ENCODE results near the gene FOSL1.

FOSL1 gene

GRCh38 chr11:65906602-65907001 is 6.4 kb upstream of the FOSL1 start:
- TF ChIP-seq CTCF (conservative IDR thresholded peaks at IDR 0.05; ENCODE audit: low read depth, low read length): no peak
- Histone ChIP-seq H3K36me3 (ENCODE audit: insufficient read depth) (no peaks in the 10 kb centered on the region), H3K4me1 (ENCODE audit: low read depth, poor library complexity, severe bottlenecking) (peaks cover 45% of the 10 kb centered on the region), H3K27me3 (ENCODE audit: insufficient read depth, low read depth) (no peaks in the 10 kb centered on the region), H3K4me3 (IDR thresholded peaks at IDR 0.05; ENCODE audit: insufficient read depth, low read depth, low read length) (no peak overlapping the region), H2AFZ (ENCODE audit: low read depth) (no peak overlapping the region), H3K27ac (no peak overlapping the region), H3K79me2 (ENCODE audit: insufficient read depth, low read depth) (no peaks in the 10 kb centered on the region), H4K20me1 (ENCODE audit: insufficient read depth) (no peaks in the 10 kb centered on the region), H3K9ac (no peak overlapping the region), H3K4me2 (no peak overlapping the region)

GRCh38 chr11:65903715-65904114 is 3.5 kb upstream of the FOSL1 start:
- Histone ChIP-seq H3K4me3 (IDR thresholded peaks at IDR 0.05; ENCODE audit: insufficient read depth, low read depth, low read length) (no peak overlapping the region), H2AFZ (ENCODE audit: low read depth) (peak overlapping the region; percentile 68; the same call in 1 of the 2 replicates), H4K20me1 (ENCODE audit: insufficient read depth) (no peaks in the 10 kb centered on the region), H3K79me2 (ENCODE audit: insufficient read depth, low read depth) (no peaks in the 10 kb centered on the region), H3K27ac (peak overlapping the region; percentile 81; the same call in 1 of the 2 replicates), H3K9ac (no peak overlapping the region), H3K27me3 (ENCODE audit: insufficient read depth, low read depth) (no peaks in the 10 kb centered on the region), H3K4me2 (peak overlapping the region; percentile 93; the same call in 1 of the 2 replicates), H3K4me1 (ENCODE audit: low read depth, poor library complexity, severe bottlenecking) (peaks cover 42% of the 10 kb centered on the region), H3K36me3 (ENCODE audit: insufficient read depth) (no peaks in the 10 kb centered on the region)
- no peak for TF ChIP-seq CTCF (conservative IDR thresholded peaks at IDR 0.05; ENCODE audit: low read depth, low read length)

- peak overlapping the region; percentile 36; the same call in 1 of the 2 replicates for H3K9ac ChIP-seq
- H3K27me3 ChIP-seq (ENCODE audit: insufficient read depth, low read depth): no peaks in the 10 kb centered on the region
- no peak for TF ChIP-seq CTCF (conservative IDR thresholded peaks at IDR 0.05; ENCODE audit: low read depth, low read length)
- H4K20me1 ChIP-seq (ENCODE audit: insufficient read depth): no peaks in the 10 kb centered on the region
- peaks cover 40% of the 10 kb centered on the region for H3K4me1 ChIP-seq (ENCODE audit: low read depth, poor library complexity, severe bottlenecking)
- H2AFZ ChIP-seq (ENCODE audit: low read depth): peak overlapping the region; percentile 68
- H3K4me3 ChIP-seq (IDR thresholded peaks at IDR 0.05; ENCODE audit: insufficient read depth, low read depth, low read length): no peak overlapping the region
- no peaks in the 10 kb centered on the region for H3K79me2 ChIP-seq (ENCODE audit: insufficient read depth, low read depth)
- peak overlapping the region; percentile 81 for H3K27ac ChIP-seq
- no peaks in the 10 kb centered on the region for H3K36me3 ChIP-seq (ENCODE audit: insufficient read depth)
- H3K4me2 ChIP-seq: peak overlapping the region; percentile 93; the same call in 1 of the 2 replicates
Measured at GRCh38 chr11:65903068-65903481, 2.9 kb upstream of the FOSL1 start.

GRCh38 chr11:65900899-65901180 is 652 bp upstream of the FOSL1 start:
- Histone ChIP-seq H3K4me1 (ENCODE audit: low read depth, poor library complexity, severe bottlenecking) (peaks cover 40% of the 10 kb centered on the region), H3K4me2 (peak overlapping the region; percentile 93), H4K20me1 (ENCODE audit: insufficient read depth) (no peaks in the 10 kb centered on the region), H3K27ac (peak overlapping the region; percentile 81; the same call in 1 of the 2 replicates), H3K9ac (no peak overlapping the region), H3K4me3 (IDR thresholded peaks at IDR 0.05; ENCODE audit: insufficient read depth, low read depth, low read length) (no peak overlapping the region), H3K36me3 (ENCODE audit: insufficient read depth) (no peaks in the 10 kb centered on the region), H3K27me3 (ENCODE audit: insufficient read depth, low read depth) (no peaks in the 10 kb centered on the region), H2AFZ (ENCODE audit: low read depth) (peak overlapping the region; percentile 61; the same call in 1 of the 2 replicates), H3K79me2 (ENCODE audit: insufficient read depth, low read depth) (no peaks in the 10 kb centered on the region)
- no peak for TF ChIP-seq CTCF (conservative IDR thresholded peaks at IDR 0.05; ENCODE audit: low read depth, low read length)
